AG04450 (cell line): ENCODE data around the gene NFATC2. TPM values are rescaled to one million over a fixed set of nuclear protein-coding genes. Genes with fewer than 3 reads are reported as not detected.
A peak's percentile ranks its signal among the peaks of the same experiment; 100 is the strongest.

Source experiments
- CTCF ChIA-PET: fragments of 300-600, 350-600 bp; formaldehyde crosslinking; extraction: SDS; loops from one replicate; lab custom pipeline; 2022; ENCODE audit warnings: antibody characterized with exemption, inconsistent platforms; lab: Charles Lee
- POLR2A ChIA-PET: fragments of 350-600 bp; formaldehyde crosslinking; extraction: SDS; loops from one replicate; lab custom pipeline; 2021; ENCODE audit warnings: antibody characterized with exemption, inconsistent platforms; lab: Yijun Ruan, JAX
- DNase-seq: peaks from one replicate; pipeline ENCODE4 v3.0.0-alpha.2; 2011; ENCODE audit warnings: low read depth, low spot score
- H3K27ac ChIP-seq: one replicate; pipeline ENCODE4 v1.5.1; 2012; ENCODE audit warnings: low read depth, low read length, control low read depth
- H3K27me3 ChIP-seq: one replicate; pipeline ENCODE4 v1.6.0; 2012; ENCODE audit warnings: low read length; ENCODE audit not compliant: control insufficient read depth, insufficient read depth
- H3K4me3 ChIP-seq: 2 replicates; pipeline ENCODE4 v1.5.1; 2011; ENCODE audit warnings: mild to moderate bottlenecking, low read depth, low read length, control low read depth
- H3K9me3 ChIP-seq: 2 replicates; pipeline ENCODE4 v1.5.1; 2012; ENCODE audit warnings: low read length; ENCODE audit not compliant: control insufficient read depth, insufficient read depth
- polyA plus RNA-seq: library from polyadenylated mRNA; depleted of rRNA; stranded (reverse); fragments of >200 nt; gene quantifications from 2 replicates; pipeline ENCODE4 v1.2.3, GENCODE V29; 2011
- TF ChIP-seq, protein P1 (sequence below): IDR thresholded peaks from 2 replicates; pipeline ENCODE4 v1.5.1; 2011; ENCODE audit warnings: low read depth, low read length, control low read depth, inconsistent platforms

The NFATC2 gene
- polyA plus RNA-seq, 1 experiment, result 0.07 TPM

DNA sequence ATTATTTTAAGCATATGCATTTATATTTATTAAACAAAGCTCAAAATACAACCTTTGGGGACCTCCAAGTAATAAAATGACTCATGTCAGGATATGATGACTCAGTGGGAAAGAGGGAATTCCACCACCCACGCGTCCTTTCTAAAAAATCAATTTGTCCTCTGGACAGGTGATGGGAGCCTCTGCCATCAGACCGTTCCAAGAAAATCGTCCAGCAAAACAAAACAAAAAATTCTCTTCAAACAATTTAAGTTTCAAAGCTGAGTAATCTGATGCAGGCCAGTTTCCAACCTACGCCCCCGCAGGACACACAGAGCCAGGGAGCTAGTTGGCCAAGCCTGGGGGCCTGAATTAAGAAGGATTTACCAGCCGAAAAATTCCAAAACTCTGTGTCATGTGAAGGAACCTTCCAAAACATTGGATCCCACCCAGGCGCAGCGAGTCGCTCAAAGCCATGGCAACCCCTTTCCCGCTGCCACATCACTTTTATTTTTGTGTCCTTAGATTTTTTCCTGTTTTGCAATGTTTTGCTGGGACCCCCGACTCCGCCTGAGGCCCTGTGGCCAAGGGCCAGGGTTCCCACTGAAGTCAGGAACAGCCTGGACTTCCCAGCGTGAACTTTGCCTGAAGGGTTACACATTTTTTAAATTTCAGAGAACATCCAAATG, 95.3 kb downstream of the NFATC2 start:
- TF ChIP-seq, protein P1, sequence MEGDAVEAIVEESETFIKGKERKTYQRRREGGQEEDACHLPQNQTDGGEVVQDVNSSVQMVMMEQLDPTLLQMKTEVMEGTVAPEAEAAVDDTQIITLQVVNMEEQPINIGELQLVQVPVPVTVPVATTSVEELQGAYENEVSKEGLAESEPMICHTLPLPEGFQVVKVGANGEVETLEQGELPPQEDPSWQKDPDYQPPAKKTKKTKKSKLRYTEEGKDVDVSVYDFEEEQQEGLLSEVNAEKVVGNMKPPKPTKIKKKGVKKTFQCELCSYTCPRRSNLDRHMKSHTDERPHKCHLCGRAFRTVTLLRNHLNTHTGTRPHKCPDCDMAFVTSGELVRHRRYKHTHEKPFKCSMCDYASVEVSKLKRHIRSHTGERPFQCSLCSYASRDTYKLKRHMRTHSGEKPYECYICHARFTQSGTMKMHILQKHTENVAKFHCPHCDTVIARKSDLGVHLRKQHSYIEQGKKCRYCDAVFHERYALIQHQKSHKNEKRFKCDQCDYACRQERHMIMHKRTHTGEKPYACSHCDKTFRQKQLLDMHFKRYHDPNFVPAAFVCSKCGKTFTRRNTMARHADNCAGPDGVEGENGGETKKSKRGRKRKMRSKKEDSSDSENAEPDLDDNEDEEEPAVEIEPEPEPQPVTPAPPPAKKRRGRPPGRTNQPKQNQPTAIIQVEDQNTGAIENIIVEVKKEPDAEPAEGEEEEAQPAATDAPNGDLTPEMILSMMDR, result 0 out of 2 replicates have a peak, but pooled peaks have one; percentile 3
- Histone ChIP-seq H3K9me3 (no peaks in the 10 kb centered on the region), H3K4me3 (peak overlapping the region; percentile 37; the same call in 1 of the 2 replicates), H3K27ac (peak overlapping the region; percentile 71), H3K27me3 (no peaks in the 10 kb centered on the region)
- POLR2A ChIA-PET, result interaction anchor here (0.6 to 1.7 kb wide), 5 partner anchors 10 to 116 kb away, joined by 3 to 10 read pairs (median 3); no protein-coding TSS in a partner anchor
- peak; percentile 91 for DNase-seq
- CTCF ChIA-PET, result interaction anchor here (1.0 to 1.8 kb wide), 2 partner anchors 147 to 460 kb away, joined by 3 read pairs; no protein-coding TSS in a partner anchor

DNA sequence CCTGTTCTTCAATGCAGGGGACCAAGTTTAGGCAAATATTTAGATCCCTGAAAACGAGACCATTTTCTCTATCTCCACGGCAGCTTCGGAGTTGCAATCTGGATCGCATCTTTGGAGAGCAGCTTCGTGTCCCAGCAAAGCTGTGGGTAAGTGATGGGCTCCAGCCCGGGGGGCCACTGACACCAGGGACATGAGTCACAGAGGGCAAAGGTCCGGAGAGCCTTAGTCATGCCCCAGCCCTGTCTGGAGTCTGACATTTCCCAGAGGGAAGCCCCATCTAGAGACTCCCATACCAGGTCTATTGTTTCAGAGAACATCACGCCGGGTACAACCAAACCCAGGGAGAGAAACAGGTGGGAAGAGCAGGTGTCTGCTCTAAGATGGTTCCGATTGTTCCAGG, 95.9 kb downstream of the NFATC2 start:
- DNase-seq, result no peak
- ChIA-PET CTCF (interaction anchor here (1.0 to 1.8 kb wide), 2 partner anchors 148 to 459 kb away, joined by 3 read pairs; no protein-coding TSS in a partner anchor), POLR2A (interaction anchor here (0.6 to 1.7 kb wide), 5 partner anchors 10 to 116 kb away, joined by 3 to 10 read pairs (median 3); no protein-coding TSS in a partner anchor)
- no peaks in the 10 kb centered on the region for H3K9me3 ChIP-seq
- H3K4me3 ChIP-seq, result no peak overlapping the region
- TF ChIP-seq, protein P1, result no peak
- H3K27ac ChIP-seq, result peak overlapping the region; percentile 71
- H3K27me3 ChIP-seq, result no peaks in the 10 kb centered on the region

DNA sequence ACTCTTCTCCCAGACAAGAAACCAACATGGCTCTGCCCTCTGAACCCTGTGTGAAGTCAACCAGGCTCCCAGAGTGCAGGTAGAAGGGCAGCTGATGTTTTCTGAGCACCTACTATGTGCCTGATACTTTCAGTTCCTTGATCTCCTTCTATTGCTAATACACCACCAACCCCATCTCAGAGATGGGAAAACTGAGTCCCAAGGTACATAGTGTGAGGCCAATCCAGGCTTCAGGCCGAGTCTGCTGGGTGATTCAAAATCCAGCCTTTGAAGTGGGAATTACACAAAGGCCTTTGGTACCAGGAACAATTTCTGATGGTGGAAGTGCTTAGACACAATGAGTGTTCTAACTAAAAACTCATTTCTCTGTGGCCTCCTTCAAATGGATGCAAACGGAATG, 96.3 kb downstream of the NFATC2 start:
- no peak for DNase-seq
- no peak overlapping the region for H3K4me3 ChIP-seq
- TF ChIP-seq, protein P1, result no peak
- peak overlapping the region; percentile 71 for H3K27ac ChIP-seq
- no peaks in the 10 kb centered on the region for H3K9me3 ChIP-seq
- no peaks in the 10 kb centered on the region for H3K27me3 ChIP-seq
- CTCF ChIA-PET, result interaction anchor here (1.0 kb wide), 1 partner anchor 148 kb away, joined by 3 read pairs; no protein-coding TSS in a partner anchor
- POLR2A ChIA-PET, result interaction anchor here (1.2 to 1.7 kb wide), 2 partner anchors 11 to 34 kb away, joined by 3 to 10 read pairs; no protein-coding TSS in a partner anchor

- no peak overlapping the region for H3K27ac ChIP-seq
- POLR2A ChIA-PET, result no interaction called here
- H3K27me3 ChIP-seq, result no peaks in the 10 kb centered on the region
- no peaks in the 10 kb centered on the region for H3K9me3 ChIP-seq
- H3K4me3 ChIP-seq, result no peak overlapping the region
- CTCF ChIA-PET, result interaction anchor here (1.1 kb wide), 1 partner anchor 17 kb away, joined by 3 read pairs; no protein-coding TSS in a partner anchor
- DNase-seq, result no peak
- TF ChIP-seq, protein P1, result no peak
Observed at GRCh38 chr20:51445591-51445990, 96.9 kb downstream of the NFATC2 start.

DNA sequence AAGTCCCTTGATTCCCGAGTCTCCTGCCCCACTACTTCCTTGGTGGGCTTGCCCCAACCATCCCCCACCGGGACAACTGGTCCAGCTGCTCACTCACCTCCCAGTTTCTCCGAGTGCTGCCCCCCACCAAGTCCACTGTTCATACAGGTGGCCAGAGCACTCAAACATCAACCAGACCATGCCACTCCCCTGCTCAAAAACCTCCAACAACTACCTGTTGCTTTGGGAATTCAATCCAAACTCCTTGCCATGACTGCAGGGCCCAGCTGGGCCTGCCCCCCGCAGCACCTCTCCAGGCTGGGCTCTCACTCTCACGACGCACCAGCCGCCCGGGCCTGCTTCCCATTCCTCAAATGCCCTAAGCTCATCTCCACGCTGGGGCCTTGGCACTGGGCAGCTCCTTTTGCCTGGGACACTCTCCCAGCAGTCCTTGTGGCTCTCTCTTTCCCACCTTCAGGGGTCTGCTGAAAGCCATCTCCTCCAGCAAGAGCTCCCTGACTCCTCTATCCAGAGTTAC, 97.5 kb downstream of the NFATC2 start:
- TF ChIP-seq, protein P1, result no peak
- no peak for DNase-seq
- Histone ChIP-seq H3K27ac (no peak overlapping the region), H3K27me3 (no peaks in the 10 kb centered on the region), H3K9me3 (no peaks in the 10 kb centered on the region), H3K4me3 (no peak overlapping the region)
- ChIA-PET CTCF (interaction anchor here (1.1 kb wide), 1 partner anchor 16 kb away, joined by 3 read pairs; no protein-coding TSS in a partner anchor), POLR2A (interaction anchor here (0.8 kb wide), 1 partner anchor 11 kb away, joined by 3 read pairs; no protein-coding TSS in a partner anchor)
